Activated T-cell treated with anti-CD3 and anti-CD28 coated beads, Interleukin-2, amount 50 U/mL, for 4 hours (primary cell): ENCODE results near the gene PIEZO2. TPM values are rescaled to one million over a fixed set of nuclear protein-coding genes. Genes with fewer than 3 reads are reported as not detected.

Experiments used
- ATAC-seq, 2 donors: fragments of 200-7000 bp; cut with Tn5 transposase; one replicate each; pipeline ENCODE4 v1.10.0; 2021
- DNase-seq: peaks from one replicate; pipeline ENCODE4 v3.0.0-alpha.2; 2020
- H3K27me3 Mint-ChIP-seq: one replicate; pipeline ENCODE4 v1.8.0; 2021; ENCODE audit warnings: low read depth, mixed read lengths
- H3K36me3 Mint-ChIP-seq: one replicate; pipeline ENCODE4 v1.8.0; 2022; ENCODE audit warnings: mixed read lengths; ENCODE audit not compliant: insufficient read depth
- H3K4me1 Mint-ChIP-seq: one replicate; pipeline ENCODE4 v1.8.0; 2021; ENCODE audit warnings: low read depth, mixed read lengths
- H3K4me3 Mint-ChIP-seq: one replicate; pipeline ENCODE4 v1.8.0; 2021; ENCODE audit warnings: mild to moderate bottlenecking, moderate library complexity, mixed read lengths
- H3K9me3 Mint-ChIP-seq: one replicate; pipeline ENCODE4 v1.8.0; 2021; ENCODE audit warnings: mixed read lengths
- total RNA-seq, 3 donors: library from RNA; stranded (reverse); gene quantifications; one replicate each; pipeline ENCODE4 v1.2.1, GENCODE V29; 2021

PIEZO2 gene
- total RNA-seq, 3 donors from 2014 or later, result 0.05 to 0.35 (median 0.18) TPM

- Mint-ChIP-seq H3K4me3 (no peak overlapping the region), H3K4me1 (no peaks in the 10 kb centered on the region), H3K9me3 (no peaks in the 10 kb centered on the region), H3K36me3 (no peaks in the 10 kb centered on the region), H3K27me3 (no peaks in the 10 kb centered on the region)
- no peak for ATAC-seq
- DNase-seq, result no peak
These were observed 13.1 kb upstream of the PIEZO2 start for GRCh38 chr18:11162462-11162861.

GRCh38 chr18:11160313-11160712 is 10.9 kb upstream of the PIEZO2 start:
- ATAC-seq, result no peak
- no peaks in the 10 kb centered on the region for H3K9me3 Mint-ChIP-seq
- DNase-seq, result no peak
- no peak overlapping the region for H3K4me3 Mint-ChIP-seq
- H3K4me1 Mint-ChIP-seq, result no peaks in the 10 kb centered on the region
- H3K27me3 Mint-ChIP-seq, result peaks cover 2% of the 10 kb centered on the region
- H3K36me3 Mint-ChIP-seq, result no peaks in the 10 kb centered on the region

GRCh38 chr18:11159844-11160243 is 10.5 kb upstream of the PIEZO2 start:
- Mint-ChIP-seq H3K4me1 (no peaks in the 10 kb centered on the region), H3K4me3 (no peak overlapping the region), H3K27me3 (peaks cover 2% of the 10 kb centered on the region), H3K36me3 (no peaks in the 10 kb centered on the region), H3K9me3 (no peaks in the 10 kb centered on the region)
- DNase-seq, result no peak
- no peak for ATAC-seq

DNA sequence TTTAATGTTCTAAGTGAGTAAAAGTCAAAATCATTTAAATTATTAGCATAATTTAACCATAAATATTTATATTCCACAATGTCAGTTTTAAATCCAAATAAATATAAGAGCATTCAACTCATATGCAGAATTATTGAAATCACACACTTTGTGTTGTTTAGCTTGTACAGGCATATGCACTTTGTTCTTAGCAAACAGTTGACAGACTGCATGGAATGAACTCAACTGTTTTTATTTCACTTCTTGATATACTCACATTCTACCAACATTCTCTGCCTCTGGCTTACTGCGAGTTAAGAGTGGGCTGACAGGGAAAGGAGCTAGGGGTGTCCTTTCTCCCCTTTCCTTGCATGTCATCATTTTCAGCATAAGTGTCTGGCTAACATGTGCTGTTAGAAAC is 7.6 kb upstream of the PIEZO2 start:
- ATAC-seq (no peak), DNase-seq (no peak)
- H3K9me3 Mint-ChIP-seq, result no peaks in the 10 kb centered on the region
- no peaks in the 10 kb centered on the region for H3K4me1 Mint-ChIP-seq
- H3K36me3 Mint-ChIP-seq, result no peaks in the 10 kb centered on the region
- peaks cover 7% of the 10 kb centered on the region for H3K27me3 Mint-ChIP-seq
- no peak overlapping the region for H3K4me3 Mint-ChIP-seq

- H3K36me3 Mint-ChIP-seq, result no peaks in the 10 kb centered on the region
- peaks cover 11% of the 10 kb centered on the region for H3K27me3 Mint-ChIP-seq
- H3K4me3 Mint-ChIP-seq, result no peak overlapping the region
- no peak for DNase-seq
- H3K4me1 Mint-ChIP-seq, result no peaks in the 10 kb centered on the region
- ATAC-seq, result no peak
- H3K9me3 Mint-ChIP-seq, result no peaks in the 10 kb centered on the region
These were observed 5.8 kb upstream of the PIEZO2 start for GRCh38 chr18:11155034-11155759.

DNA sequence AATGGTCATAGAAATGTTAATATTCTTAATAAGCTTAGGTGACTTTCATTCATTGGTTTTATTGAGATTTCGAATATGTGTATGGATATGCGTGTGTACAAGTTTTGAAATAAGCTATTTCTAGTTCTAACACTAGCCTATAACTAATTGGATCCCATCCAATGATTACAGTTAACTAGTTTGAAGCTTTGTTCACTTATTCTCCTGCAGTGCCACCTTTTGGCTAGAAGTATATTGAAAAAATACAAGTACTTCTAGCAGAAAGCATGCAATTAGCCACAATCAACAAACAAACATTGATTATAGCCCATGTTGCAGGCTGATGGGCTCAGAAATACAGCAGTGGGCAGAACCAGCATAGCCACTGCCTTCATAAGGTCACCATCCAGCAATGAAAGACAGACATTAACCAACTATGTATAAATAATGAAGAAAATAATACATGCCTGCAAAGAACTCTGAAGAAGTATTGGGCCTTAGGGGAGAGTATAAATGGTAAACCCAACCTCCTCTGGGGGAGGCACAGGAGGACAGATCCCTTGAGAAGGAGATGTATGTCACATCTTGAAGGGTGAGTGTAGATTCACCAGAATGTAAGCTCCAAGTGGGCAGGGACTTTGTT is 5.1 kb upstream of the PIEZO2 start:
- Mint-ChIP-seq H3K4me1 (no peaks in the 10 kb centered on the region), H3K9me3 (no peaks in the 10 kb centered on the region), H3K4me3 (no peak overlapping the region), H3K36me3 (no peaks in the 10 kb centered on the region), H3K27me3 (peaks cover 17% of the 10 kb centered on the region)
- ATAC-seq, result no peak
- DNase-seq, result no peak

GRCh38 chr18:11153097-11153496 is 3.7 kb upstream of the PIEZO2 start:
- no peaks in the 10 kb centered on the region for H3K9me3 Mint-ChIP-seq
- H3K4me1 Mint-ChIP-seq, result no peaks in the 10 kb centered on the region
- H3K36me3 Mint-ChIP-seq, result no peaks in the 10 kb centered on the region
- DNase-seq, result no peak
- H3K27me3 Mint-ChIP-seq, result peaks cover 20% of the 10 kb centered on the region
- no peak overlapping the region for H3K4me3 Mint-ChIP-seq
- ATAC-seq, result no peak

DNA sequence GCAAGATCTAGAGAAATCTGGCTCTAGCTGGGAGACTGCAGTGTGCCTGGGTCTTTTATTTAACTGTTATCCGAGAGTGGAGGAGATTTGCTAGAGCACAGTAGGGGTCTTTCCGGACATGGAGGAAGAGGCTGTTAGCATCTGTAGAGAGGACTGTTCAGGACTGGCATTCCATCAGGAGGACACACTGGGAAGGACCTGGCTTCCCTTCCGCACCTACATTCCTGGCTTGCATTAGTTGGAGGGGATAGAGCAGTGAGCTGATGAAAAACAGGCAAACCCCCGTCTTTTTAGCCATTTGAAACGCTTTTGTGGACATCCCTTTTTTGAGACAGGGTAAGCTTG is 874 bp upstream of the PIEZO2 start:
- ATAC-seq (no peak), DNase-seq (no peak)
- H3K4me1 Mint-ChIP-seq, result no peaks in the 10 kb centered on the region
- no peaks in the 10 kb centered on the region for H3K9me3 Mint-ChIP-seq
- no peak overlapping the region for H3K4me3 Mint-ChIP-seq
- peaks cover 31% of the 10 kb centered on the region for H3K27me3 Mint-ChIP-seq
- no peaks in the 10 kb centered on the region for H3K36me3 Mint-ChIP-seq

GRCh38 chr18:11148680-11149440 is 509 bp downstream of the PIEZO2 start:
- Mint-ChIP-seq H3K4me3 (no peak overlapping the region), H3K36me3 (no peaks in the 10 kb centered on the region), H3K9me3 (no peaks in the 10 kb centered on the region), H3K27me3 (peaks cover 30% of the 10 kb centered on the region), H3K4me1 (no peaks in the 10 kb centered on the region)
- ATAC-seq, result no peak
- no peak for DNase-seq

- no peak overlapping the region for H3K4me3 Mint-ChIP-seq
- no peaks in the 10 kb centered on the region for H3K4me1 Mint-ChIP-seq
- H3K27me3 Mint-ChIP-seq, result peaks cover 30% of the 10 kb centered on the region
- no peak for ATAC-seq
- no peaks in the 10 kb centered on the region for H3K36me3 Mint-ChIP-seq
- no peaks in the 10 kb centered on the region for H3K9me3 Mint-ChIP-seq
- no peak for DNase-seq
These were observed 1.2 kb downstream of the PIEZO2 start for GRCh38 chr18:11147962-11148679.

DNA sequence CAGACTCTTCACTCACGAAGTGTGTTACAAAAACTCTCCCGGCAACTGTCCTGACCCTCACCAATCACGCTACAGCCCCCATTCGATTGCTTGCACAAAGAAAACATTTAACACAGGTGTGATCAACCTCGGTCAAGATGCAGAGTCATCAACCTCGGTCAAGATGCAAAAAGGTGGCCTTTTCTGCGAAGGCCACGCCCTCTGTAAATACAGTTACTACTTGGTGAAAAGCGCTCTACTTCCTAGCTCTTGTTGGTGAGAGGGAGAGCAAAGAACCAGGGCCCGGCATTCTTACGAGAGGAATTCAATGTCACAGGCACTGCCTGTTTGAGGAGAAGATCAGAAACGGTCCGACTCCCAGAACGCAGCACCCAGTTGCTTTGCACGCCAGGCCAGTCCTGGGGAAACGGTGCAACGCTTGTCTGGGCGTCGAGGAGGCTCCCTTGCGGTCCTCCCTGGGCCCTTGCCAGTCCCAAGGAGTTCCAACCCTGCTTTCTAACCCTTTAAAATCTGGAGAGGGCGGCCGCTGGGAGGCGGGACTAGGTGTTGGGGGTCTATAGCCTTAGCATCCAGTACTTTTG is 1.9 kb downstream of the PIEZO2 start:
- no peaks in the 10 kb centered on the region for H3K9me3 Mint-ChIP-seq
- H3K36me3 Mint-ChIP-seq, result no peaks in the 10 kb centered on the region
- DNase-seq, result no peak
- H3K4me3 Mint-ChIP-seq, result no peak overlapping the region
- H3K27me3 Mint-ChIP-seq, result peaks cover 28% of the 10 kb centered on the region
- ATAC-seq, result no peak
- no peaks in the 10 kb centered on the region for H3K4me1 Mint-ChIP-seq

- no peak overlapping the region for H3K4me3 Mint-ChIP-seq
- H3K4me1 Mint-ChIP-seq, result no peaks in the 10 kb centered on the region
- H3K27me3 Mint-ChIP-seq, result peaks cover 28% of the 10 kb centered on the region
These were observed 2.4 kb downstream of the PIEZO2 start for GRCh38 chr18:11146947-11147345.

DNA sequence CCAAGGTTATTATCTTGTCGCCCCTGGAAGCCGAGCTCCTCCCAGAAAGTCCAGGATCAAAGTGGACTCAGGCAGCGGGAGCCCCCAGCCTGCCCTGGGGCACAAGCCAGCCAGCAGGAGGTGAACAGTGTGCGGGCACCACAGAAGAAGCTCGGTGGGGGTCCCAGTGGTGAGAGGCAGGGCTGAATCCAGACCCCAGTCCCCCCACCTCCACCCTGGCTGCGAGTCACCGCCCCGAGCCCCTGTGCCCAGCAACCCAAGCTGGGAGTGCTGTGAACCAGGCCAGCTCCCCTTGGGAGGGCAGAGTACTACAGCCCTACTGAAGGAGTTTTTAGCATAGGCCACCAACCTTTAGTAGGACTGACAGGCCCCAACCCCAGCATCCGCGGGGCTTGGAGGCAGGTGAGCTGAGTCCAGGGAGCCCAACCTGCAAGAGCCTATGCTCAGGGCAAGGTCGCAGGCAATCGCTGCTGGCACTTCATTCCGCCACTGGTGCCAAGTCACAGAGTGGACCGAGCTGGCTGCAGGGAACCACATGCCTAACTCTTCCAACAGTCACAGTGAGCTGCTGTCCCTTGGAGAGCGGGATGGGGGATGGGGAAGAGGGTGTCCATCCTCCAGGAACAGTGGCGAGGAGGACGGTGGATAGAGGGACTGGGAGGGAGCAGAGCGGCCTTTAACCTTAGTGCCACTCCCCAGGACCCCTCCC is 3.0 kb downstream of the PIEZO2 start:
- peak in 1 of 2 donors; percentile 27 for ATAC-seq
- Mint-ChIP-seq H3K36me3 (no peaks in the 10 kb centered on the region), H3K4me1 (no peaks in the 10 kb centered on the region), H3K9me3 (no peaks in the 10 kb centered on the region), H3K27me3 (peaks cover 28% of the 10 kb centered on the region), H3K4me3 (no peak overlapping the region)
- no peak for DNase-seq

More at GRCh38 chr18:11146947-11147345, 2.4 kb downstream of the PIEZO2 start:
- Mint-ChIP-seq H3K9me3 (no peaks in the 10 kb centered on the region), H3K36me3 (no peaks in the 10 kb centered on the region)
- DNase-seq (no peak), ATAC-seq (no peak)
